Adipocyte (in vitro differentiated cells): ENCODE data around the gene PKNOX2.

Source experiments
- DNase-seq: peaks from one replicate; pipeline ENCODE4 v3.0.0-alpha.2; 2015; ENCODE audit warnings: low read depth
- H3K27me3 ChIP-seq: replicated peaks from 2 replicates; pipeline ENCODE4 v1.7.0; 2013; ENCODE audit warnings: mild to moderate bottlenecking, low read length, moderate library complexity; ENCODE audit not compliant: control insufficient read depth, insufficient read depth
- H3K36me3 ChIP-seq: 2 replicates; pipeline ENCODE4 v1.7.0; 2013; ENCODE audit warnings: low read length, mild to moderate bottlenecking, moderate library complexity; ENCODE audit not compliant: control insufficient read depth, insufficient read depth, severe bottlenecking
- H3K4me1 ChIP-seq: 2 replicates; pipeline ENCODE4 v1.7.0; 2013; ENCODE audit warnings: mild to moderate bottlenecking, low read length, moderate library complexity; ENCODE audit not compliant: control insufficient read depth, insufficient read depth
- H3K4me3 ChIP-seq: 2 replicates; pipeline ENCODE4 v1.7.0; 2013; ENCODE audit warnings: mild to moderate bottlenecking, low read length, moderate library complexity
- H3K9ac ChIP-seq: 2 replicates; pipeline ENCODE4 v1.7.0; 2013; ENCODE audit warnings: mild to moderate bottlenecking, low read length, moderate library complexity
- H3K9me3 ChIP-seq: 2 replicates; pipeline ENCODE4 v1.7.0; 2013; ENCODE audit warnings: mild to moderate bottlenecking, low read length, moderate library complexity; ENCODE audit not compliant: control insufficient read depth

PKNOX2 gene

DNA sequence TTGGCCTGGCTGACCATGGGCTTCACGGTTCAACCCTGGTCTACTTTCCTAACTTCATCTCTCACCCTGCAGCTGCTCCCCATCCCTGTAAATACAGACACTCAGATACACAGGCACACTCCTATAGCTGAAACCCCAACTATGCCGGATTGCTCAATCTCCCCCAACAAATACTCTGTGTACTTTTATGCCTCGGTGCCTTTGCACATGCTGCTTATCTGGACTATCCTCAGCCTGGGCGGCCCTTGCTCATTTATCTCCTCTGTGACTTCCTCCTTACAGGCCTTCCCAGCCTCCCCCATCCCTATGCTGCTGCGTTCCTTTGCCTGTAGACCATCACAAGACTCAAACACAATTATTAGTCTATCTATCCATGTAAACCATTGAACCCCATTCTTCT, 76.6 kb downstream of the PKNOX2 start:
- Histone ChIP-seq H3K36me3 (no peaks in the 10 kb centered on the region), H3K4me3 (no peak overlapping the region), H3K9me3 (no peaks in the 10 kb centered on the region), H3K4me1 (peaks cover 8% of the 10 kb centered on the region), H3K9ac (no peak overlapping the region), H3K27me3 (no peaks in the 10 kb centered on the region)
- no peak for DNase-seq

DNA sequence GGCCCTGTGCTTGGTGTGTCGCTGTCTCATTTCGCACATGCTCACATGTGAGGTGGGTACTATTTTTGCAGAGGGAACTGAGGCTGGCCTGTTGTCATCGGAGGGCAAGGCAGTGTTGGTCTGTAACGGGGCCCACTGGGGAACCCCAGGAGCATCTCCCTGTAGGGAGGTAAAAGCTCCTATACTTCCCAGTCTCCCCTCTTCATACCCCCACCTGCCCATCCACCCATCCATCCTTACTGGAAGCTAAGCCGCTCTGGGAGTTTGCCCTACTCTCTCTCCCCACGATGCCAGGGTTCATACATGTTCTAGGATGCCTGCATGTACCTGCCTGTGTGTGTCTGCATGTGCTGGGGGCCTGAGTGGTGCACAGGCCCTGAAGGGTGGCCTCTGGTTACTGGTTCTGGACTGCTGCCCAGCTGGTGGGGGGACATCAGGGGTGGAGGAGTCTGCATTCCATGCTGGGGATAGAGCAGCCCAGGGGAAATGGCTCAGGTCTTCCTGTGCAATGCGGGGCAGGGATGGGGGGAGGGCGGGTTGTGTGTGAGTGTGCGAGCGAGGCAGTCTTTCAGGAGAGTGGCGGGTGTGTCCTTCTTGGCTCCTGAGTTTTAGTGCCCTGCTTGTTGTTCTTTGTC, 77.7 kb downstream of the PKNOX2 start:
- Histone ChIP-seq H3K9me3 (no peaks in the 10 kb centered on the region), H3K36me3 (no peaks in the 10 kb centered on the region), H3K4me3 (no peak overlapping the region), H3K4me1 (peaks cover 8% of the 10 kb centered on the region), H3K27me3 (no peaks in the 10 kb centered on the region), H3K9ac (no peak overlapping the region)
- no peak for DNase-seq

DNA sequence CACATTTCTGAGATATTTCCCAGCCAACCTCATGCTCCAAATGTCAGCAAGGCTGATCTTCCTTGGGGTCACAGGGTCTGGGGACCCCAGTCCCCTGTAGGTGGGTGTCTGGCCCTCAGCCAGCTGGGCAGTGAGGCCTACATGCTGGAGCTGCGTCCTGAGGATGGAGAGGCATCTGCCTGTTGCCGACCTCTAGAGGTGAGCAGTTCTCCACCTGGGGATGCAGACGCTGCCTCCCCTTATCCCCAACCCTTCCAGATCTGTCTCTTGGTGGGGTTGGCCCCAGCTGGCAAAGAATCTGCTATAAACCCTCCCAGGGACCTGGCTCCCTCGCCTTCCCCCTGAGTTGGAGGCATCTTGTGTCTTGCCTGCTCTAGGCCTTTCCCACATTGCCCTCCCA, 79.6 kb downstream of the PKNOX2 start:
- Histone ChIP-seq H3K4me3 (no peak overlapping the region), H3K9ac (no peak overlapping the region)

DNA sequence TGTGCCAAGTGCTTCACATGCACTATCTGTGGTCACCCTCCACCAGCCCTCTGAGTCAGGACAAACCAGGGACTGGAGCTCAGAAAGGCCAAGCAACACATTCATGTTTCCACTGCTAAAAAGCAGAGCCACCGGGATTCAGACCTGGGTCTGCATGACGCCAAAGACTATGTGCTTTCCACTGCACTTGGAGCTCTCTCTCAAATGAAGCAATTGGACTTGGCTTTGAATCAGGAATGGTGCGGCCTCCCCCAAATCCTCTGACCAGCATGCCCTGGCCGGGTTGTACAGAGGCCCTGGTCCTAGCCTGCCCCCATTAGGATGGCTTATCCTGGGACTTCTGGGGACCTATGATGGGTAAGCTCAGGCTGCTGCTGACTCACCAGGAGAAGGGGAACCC, 80.7 kb downstream of the PKNOX2 start:
- no peak for DNase-seq
- no peaks in the 10 kb centered on the region for H3K9me3 ChIP-seq
- H3K36me3 ChIP-seq, result no peaks in the 10 kb centered on the region
- peaks cover 8% of the 10 kb centered on the region for H3K4me1 ChIP-seq
- no peaks in the 10 kb centered on the region for H3K27me3 ChIP-seq
- H3K9ac ChIP-seq, result no peak overlapping the region
- no peak overlapping the region for H3K4me3 ChIP-seq

More for the DNA sequence above, 79.6 kb downstream of the PKNOX2 start:
- Histone ChIP-seq H3K27me3 (no peaks in the 10 kb centered on the region), H3K36me3 (no peaks in the 10 kb centered on the region), H3K4me1 (peaks cover 8% of the 10 kb centered on the region), H3K9me3 (no peaks in the 10 kb centered on the region)
- no peak for DNase-seq

DNA sequence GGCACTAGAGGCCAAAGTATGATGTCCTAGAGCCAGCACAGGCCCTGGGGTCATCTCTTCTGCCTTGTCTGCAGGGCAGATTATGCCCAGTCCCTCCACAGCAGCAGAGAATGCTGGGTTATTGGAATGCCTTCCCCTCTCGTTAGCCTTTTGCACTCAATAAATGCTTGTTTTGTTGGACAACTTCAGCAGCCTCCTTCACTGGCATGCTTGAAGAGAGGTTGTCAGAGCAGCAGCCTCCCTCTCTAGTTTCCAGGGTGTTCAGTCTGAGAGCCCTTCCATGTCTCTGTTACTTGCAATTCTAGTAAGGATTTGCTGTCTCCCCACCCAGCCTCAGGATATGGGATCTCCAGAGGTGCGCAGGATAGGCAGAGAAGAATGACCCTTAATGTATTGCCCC, 82.9 kb downstream of the PKNOX2 start:
- no peaks in the 10 kb centered on the region for H3K9me3 ChIP-seq
- no peaks in the 10 kb centered on the region for H3K27me3 ChIP-seq
- H3K4me3 ChIP-seq, result no peak overlapping the region
- peaks cover 8% of the 10 kb centered on the region for H3K4me1 ChIP-seq
- H3K36me3 ChIP-seq, result no peaks in the 10 kb centered on the region
- H3K9ac ChIP-seq, result no peak overlapping the region
- no peak for DNase-seq

DNA sequence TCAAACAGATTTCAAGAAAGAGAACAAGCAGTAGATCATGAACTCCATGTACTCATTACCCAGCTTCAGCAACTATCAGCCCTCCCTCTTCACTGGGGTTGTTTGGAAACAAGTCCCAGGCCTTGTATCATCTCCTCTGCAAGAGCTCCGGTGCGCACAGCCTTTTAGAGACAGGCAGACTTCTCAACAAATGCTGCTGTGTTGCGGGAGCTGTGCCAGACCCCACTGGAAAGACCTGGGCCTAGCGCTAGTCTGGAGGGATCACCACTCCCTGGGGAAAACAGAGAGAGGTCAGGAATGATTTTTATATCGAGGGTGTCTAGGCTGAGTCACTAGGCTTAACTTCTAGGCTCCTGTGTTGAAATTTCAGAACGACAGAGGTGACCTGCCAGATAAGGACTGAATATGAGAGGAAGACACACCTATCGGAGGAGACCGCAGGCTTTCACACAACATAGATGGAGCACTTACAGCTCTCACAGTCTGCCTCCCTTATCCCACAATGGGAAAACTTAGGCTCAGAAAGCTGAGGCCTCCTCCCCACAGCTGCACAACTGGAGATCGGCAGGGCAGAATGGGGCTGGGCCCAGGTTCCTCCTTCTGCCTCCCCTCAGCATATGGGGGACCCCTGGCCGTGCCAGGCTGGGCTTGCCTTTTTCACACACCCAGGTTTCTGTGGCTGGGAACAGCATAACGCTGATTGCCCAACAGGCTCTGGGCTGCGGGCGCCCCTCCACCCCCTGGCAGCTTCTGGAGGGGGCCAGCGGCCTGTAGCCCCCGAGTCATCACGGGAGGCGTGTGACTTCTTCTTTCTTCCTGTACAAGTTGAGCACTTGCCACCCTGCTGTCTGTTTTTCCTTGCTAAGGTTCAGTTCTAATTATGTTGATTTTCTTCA, 86.0 kb downstream of the PKNOX2 start:
- Histone ChIP-seq H3K27me3 (no peaks in the 10 kb centered on the region), H3K9me3 (no peaks in the 10 kb centered on the region), H3K4me3 (no peak overlapping the region), H3K9ac (no peak overlapping the region), H3K4me1 (peaks cover under 1% of the 10 kb centered on the region), H3K36me3 (no peaks in the 10 kb centered on the region)
- no peak for DNase-seq

DNA sequence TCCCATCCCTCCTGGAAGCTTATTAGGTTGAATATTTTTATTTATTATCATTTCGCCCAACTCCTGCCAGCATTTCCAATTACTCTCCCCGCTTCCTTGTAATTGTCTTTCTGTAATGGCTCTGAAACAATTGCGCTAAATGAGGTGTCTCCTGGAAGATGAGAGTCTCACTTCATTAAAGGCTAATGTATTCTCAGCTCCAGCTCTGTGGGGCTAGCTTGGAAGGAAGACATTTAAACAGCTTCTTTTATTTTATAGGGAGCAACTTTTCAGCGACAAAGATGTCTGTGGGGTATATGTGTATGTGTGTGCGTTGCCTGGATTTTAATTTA, 86.6 kb downstream of the PKNOX2 start:
- no peaks in the 10 kb centered on the region for H3K4me1 ChIP-seq
- no peaks in the 10 kb centered on the region for H3K27me3 ChIP-seq
- H3K4me3 ChIP-seq, result no peak overlapping the region
- no peaks in the 10 kb centered on the region for H3K9me3 ChIP-seq
- no peak overlapping the region for H3K9ac ChIP-seq
- DNase-seq, result no peak
- no peaks in the 10 kb centered on the region for H3K36me3 ChIP-seq

DNA sequence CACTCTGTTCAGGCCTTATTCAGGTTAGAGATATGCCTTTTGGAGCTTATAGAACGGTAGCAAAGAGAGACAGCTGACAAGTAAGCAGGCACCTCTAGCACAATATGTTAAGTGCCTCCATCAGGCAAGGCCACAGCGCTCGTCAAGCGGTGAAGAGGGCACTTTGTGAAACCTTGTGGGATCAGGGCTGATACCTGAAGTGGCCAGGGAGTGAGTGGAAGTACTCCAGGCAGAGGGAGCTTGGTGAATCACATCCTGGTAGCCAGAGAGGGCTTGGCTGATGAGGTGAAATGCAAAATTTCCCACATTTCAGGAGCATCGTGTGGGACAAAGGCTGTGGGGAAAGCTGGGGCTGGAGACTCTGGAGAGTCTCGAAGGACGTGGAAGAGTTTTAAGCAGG, 87.4 kb downstream of the PKNOX2 start:
- Histone ChIP-seq H3K4me3 (no peak overlapping the region), H3K9ac (no peak overlapping the region), H3K27me3 (no peaks in the 10 kb centered on the region), H3K9me3 (no peaks in the 10 kb centered on the region), H3K36me3 (no peaks in the 10 kb centered on the region), H3K4me1 (peaks cover 2% of the 10 kb centered on the region)
- DNase-seq, result no peak

DNA sequence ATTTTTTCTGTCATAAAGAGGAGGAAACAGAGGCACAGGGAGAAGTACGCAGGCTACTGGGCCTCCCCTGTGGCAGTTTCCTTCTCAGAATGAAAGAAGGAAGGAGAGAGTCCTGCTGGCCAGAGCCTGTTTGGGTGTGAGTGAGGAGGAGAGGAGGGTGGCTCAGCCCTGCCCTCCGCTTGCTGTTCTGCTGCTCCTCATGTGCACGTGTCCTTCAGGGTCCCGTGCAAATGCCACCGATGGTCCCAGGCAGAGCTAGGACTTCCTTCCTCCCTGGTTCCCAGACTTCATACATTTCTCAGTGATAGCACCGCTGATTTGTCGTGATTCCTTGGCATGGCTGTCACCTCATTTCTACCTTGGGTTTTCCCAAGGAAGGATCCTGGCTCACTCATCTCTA, 88.7 kb downstream of the PKNOX2 start:
- H3K36me3 ChIP-seq, result no peaks in the 10 kb centered on the region
- no peaks in the 10 kb centered on the region for H3K9me3 ChIP-seq
- H3K4me1 ChIP-seq, result peaks cover 4% of the 10 kb centered on the region
- H3K4me3 ChIP-seq, result no peak overlapping the region
- no peak for DNase-seq
- no peak overlapping the region for H3K9ac ChIP-seq
- no peaks in the 10 kb centered on the region for H3K27me3 ChIP-seq

DNA sequence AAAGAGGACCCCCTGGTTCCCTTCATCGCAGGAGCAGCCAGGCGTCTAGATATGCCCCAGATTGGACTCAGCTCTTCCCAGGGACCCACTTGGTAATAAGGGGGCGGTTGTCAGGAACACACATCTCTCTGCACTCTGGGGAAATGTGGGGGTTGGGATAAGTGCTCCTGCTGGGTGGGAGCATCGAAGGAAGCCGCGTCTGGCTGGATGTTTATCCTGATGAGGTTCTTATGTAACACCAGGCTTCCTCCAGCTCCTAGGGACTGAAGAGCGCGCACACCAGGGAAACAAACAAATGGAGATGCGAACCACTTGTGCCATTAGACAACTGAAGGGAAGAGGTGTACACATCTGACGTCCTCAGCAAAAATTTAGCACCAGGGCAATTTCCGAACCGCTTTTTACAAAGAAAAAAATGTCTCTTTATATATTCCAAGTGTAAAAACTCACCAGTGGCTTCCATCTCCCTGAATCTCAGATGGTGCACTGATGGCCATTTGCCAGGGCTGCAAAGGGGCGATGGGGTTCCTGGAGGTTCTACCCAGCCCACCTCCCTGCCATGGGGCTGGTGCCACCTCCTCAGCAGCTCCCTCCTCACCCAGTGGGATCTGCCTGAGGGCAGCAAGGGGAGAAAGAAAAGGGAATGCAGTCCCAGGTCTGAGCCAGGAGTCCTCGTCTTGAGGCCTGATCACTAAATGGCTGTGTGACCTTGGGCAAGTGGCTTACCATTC, 89.4 kb downstream of the PKNOX2 start:
- Histone ChIP-seq H3K27me3 (no peaks in the 10 kb centered on the region), H3K9ac (no peak overlapping the region), H3K4me1 (peaks cover 10% of the 10 kb centered on the region), H3K36me3 (no peaks in the 10 kb centered on the region), H3K4me3 (no peak overlapping the region), H3K9me3 (no peaks in the 10 kb centered on the region)
- DNase-seq, result no peak

DNA sequence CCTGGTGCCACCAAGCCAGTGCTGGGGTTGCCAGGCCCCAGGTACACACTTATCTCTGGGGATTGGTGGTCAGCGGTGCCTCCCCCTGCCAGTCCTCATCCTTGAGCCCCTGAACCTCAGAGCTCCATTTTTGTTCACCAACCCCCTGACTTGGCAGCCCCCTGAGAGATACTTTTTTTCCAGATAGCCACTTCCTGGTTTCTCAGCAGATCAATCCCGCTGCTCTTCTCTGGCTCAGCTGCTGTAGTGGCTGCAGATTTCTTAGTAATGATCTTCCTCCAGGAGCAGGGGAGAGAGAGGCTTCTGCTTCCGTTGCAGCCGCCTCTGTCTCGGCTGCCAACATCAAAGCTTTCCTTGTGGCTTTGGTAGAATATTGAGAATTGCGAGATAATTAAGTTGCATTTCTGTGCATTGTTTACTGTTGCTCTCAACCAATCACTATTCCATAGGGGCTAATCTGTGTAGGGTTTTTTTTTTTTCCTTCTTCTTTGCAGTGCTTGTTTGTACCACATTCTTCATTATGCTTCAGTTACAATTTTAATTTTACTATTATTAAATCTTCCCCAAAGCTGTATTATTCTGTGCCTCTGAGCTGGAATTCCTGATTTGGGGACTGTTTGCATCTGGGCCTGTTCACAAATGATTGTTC, 92.1 kb downstream of the PKNOX2 start:
- H3K4me3 ChIP-seq, result no peak overlapping the region
- H3K9me3 ChIP-seq, result no peaks in the 10 kb centered on the region
- no peaks in the 10 kb centered on the region for H3K36me3 ChIP-seq
- no peak for DNase-seq
- H3K4me1 ChIP-seq, result peaks cover 13% of the 10 kb centered on the region
- no peak overlapping the region for H3K9ac ChIP-seq
- H3K27me3 ChIP-seq, result no peaks in the 10 kb centered on the region
